SU-DHL-6 (cell line): ENCODE results near the gene PMF1.

Source experiments
- H2AFZ ChIP-seq: fragments of 200-600 bp; sonication (generic); 2 replicates; pipeline ENCODE4 v1.6.1; 2014; ENCODE audit warnings: low read depth, mild to moderate bottlenecking, moderate library complexity, mixed read lengths, antibody characterized with exemption, low read length; ENCODE audit not compliant: severe bottlenecking
- H3F3A ChIP-seq: fragments of 200-600 bp; shearing (Covaris generic); 2 replicates; pipeline ENCODE4 v1.6.0; 2016; ENCODE audit warnings: antibody characterized with exemption, mild to moderate bottlenecking; ENCODE audit not compliant: insufficient read depth
- H3K27ac ChIP-seq: fragments of 200-600 bp; sonication (generic); 2 replicates; pipeline ENCODE4 v1.5.1; 2016; ENCODE audit warnings: low read depth, mild to moderate bottlenecking, low read length, moderate library complexity, mixed read lengths
- H3K27me3 ChIP-seq: fragments of 200-600 bp; sonication (generic), shearing (Covaris generic); 2 replicates; pipeline ENCODE4 v1.6.0; 2014; ENCODE audit warnings: mild to moderate bottlenecking, low read length
- H3K36me3 ChIP-seq: fragments of 200-600 bp; sonication (generic); 2 replicates; pipeline ENCODE4 v1.6.1; 2014; ENCODE audit warnings: mild to moderate bottlenecking, low read length, mixed read lengths
- H3K4me2 ChIP-seq: fragments of 300-600, 200-600 bp; shearing (Covaris generic), sonication (generic); 2 replicates; pipeline ENCODE4 v1.6.0; 2014; ENCODE audit warnings: low read length, low read depth, mild to moderate bottlenecking; ENCODE audit not compliant: poor library complexity, severe bottlenecking
- H3K4me3 ChIP-seq: fragments of 200-600 bp; sonication (generic); 2 replicates; pipeline ENCODE4 v1.5.1; 2014; ENCODE audit warnings: antibody characterized with exemption, low read length, mild to moderate bottlenecking, mixed read lengths; ENCODE audit not compliant: insufficient read depth, poor library complexity, severe bottlenecking
- H3K79me2 ChIP-seq: fragments of 200-600 bp; sonication (generic); 2 replicates; pipeline ENCODE4 v1.6.1; 2014; ENCODE audit warnings: mild to moderate bottlenecking, low read length, moderate library complexity; ENCODE audit not compliant: insufficient read depth
- H3K9ac ChIP-seq: fragments of 200-600 bp; sonication (generic); 2 replicates; pipeline ENCODE4 v1.7.0; 2014; ENCODE audit warnings: mild to moderate bottlenecking, low read length
- H3K9me2 ChIP-seq: fragments of 200-600 bp; sonication (generic); replicated peaks from 2 replicates; pipeline ENCODE4 v1.6.1; 2014; ENCODE audit warnings: low read length; ENCODE audit not compliant: insufficient read depth
- H3K9me3 ChIP-seq: fragments of 200-600 bp; sonication (generic); 2 replicates; pipeline ENCODE4 v1.6.1; 2014; ENCODE audit warnings: low read length, mixed read lengths; ENCODE audit not compliant: insufficient read depth
- H4K20me1 ChIP-seq: fragments of 200-600 bp; sonication (generic); 2 replicates; pipeline ENCODE4 v1.6.1; 2014; ENCODE audit warnings: low read depth, mild to moderate bottlenecking, antibody characterized with exemption, low read length, moderate library complexity, mixed read lengths
- EZH2phosphoT487 ChIP-seq: fragments of 200-600 bp; sonication (generic), shearing (Covaris generic); conservative IDR thresholded peaks from 2 replicates; pipeline ENCODE4 v1.6.1; 2018; ENCODE audit warnings: mild to moderate bottlenecking, antibody characterized with exemption, low read length, moderate library complexity, mixed read lengths
- TF ChIP-seq, protein P1 (sequence below): fragments of 200-600 bp; sonication (generic); IDR thresholded peaks from one replicate; pipeline ENCODE4 v1.5.1; 2017; ENCODE audit warnings: antibody characterized with exemption, mild to moderate bottlenecking, low read length, moderate library complexity; ENCODE audit not compliant: insufficient read depth, poor library complexity, severe bottlenecking

The PMF1 gene

DNA sequence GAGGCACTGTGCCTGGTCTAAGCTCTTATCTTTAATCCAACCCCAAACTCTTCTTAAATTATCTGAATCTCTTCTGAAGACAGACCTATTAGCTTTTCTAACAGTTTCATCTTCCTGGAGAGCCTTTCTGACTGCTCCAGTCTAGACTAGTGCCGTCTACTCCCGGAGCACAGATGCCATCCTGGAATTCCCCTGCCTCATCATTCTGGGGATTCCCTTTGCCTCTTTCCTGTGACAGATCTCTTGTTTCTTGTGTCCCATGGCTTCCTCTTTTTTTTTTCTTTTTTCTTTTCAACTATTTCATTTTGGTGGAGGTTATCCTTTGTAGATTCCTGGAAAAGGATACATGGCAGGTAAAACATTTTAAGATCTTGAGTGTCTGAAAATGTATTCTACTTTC, 47.7 kb upstream of the PMF1 start:
- Histone ChIP-seq H2AFZ (no peak overlapping the region), H3F3A (peaks cover 21% of the 10 kb centered on the region), H3K79me2 (peaks cover 5% of the 10 kb centered on the region; the same call in 1 of the 2 replicates), H3K4me3 (no peak overlapping the region), H3K9ac (no peak overlapping the region), H3K9me2 (no peaks in the 10 kb centered on the region), H3K27ac (peak overlapping the region; percentile 60; the same call in 1 of the 2 replicates), H4K20me1 (no peaks in the 10 kb centered on the region), H3K27me3 (no peaks in the 10 kb centered on the region), H3K9me3 (no peaks in the 10 kb centered on the region), H3K36me3 (peaks cover 42% of the 10 kb centered on the region), H3K4me2 (no peak overlapping the region)
- no peak for TF ChIP-seq EZH2phosphoT487
- TF ChIP-seq, protein P1, sequence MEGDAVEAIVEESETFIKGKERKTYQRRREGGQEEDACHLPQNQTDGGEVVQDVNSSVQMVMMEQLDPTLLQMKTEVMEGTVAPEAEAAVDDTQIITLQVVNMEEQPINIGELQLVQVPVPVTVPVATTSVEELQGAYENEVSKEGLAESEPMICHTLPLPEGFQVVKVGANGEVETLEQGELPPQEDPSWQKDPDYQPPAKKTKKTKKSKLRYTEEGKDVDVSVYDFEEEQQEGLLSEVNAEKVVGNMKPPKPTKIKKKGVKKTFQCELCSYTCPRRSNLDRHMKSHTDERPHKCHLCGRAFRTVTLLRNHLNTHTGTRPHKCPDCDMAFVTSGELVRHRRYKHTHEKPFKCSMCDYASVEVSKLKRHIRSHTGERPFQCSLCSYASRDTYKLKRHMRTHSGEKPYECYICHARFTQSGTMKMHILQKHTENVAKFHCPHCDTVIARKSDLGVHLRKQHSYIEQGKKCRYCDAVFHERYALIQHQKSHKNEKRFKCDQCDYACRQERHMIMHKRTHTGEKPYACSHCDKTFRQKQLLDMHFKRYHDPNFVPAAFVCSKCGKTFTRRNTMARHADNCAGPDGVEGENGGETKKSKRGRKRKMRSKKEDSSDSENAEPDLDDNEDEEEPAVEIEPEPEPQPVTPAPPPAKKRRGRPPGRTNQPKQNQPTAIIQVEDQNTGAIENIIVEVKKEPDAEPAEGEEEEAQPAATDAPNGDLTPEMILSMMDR: no peak

DNA sequence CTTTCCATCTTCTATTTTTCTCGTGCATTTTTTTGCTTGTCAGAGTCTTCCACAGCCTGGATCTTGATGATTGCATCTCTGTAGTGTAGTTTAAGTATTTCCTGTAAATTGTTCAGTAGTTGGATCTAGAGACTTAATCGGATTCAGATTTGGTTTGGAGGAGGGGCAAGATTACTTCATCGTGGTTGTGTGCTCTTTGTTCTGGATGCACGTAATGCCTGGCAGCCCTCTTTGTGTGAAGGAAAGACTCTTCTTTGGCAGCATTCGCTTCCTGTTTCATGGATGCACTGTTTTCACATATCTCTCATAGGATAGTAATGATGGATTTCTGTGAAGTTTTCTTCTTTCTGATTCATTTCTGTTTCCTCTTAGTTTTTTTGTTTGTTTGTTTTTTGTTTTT, 45.3 kb upstream of the PMF1 start:
- H3K36me3 ChIP-seq: peaks cover 39% of the 10 kb centered on the region
- no peaks in the 10 kb centered on the region for H3K9me3 ChIP-seq
- no peak overlapping the region for H3K27ac ChIP-seq
- 0 out of 2 replicates have a peak, but pooled peaks cover 4% of the 10 kb centered on the region for H4K20me1 ChIP-seq
- TF ChIP-seq, protein P1: no peak
- TF ChIP-seq EZH2phosphoT487: no peak
- no peaks in the 10 kb centered on the region; the same call in 1 of the 2 replicates for H3K79me2 ChIP-seq
- H3K4me2 ChIP-seq: no peak overlapping the region
- no peaks in the 10 kb centered on the region for H3K9me2 ChIP-seq
- H2AFZ ChIP-seq: no peak overlapping the region
- peaks cover 21% of the 10 kb centered on the region for H3F3A ChIP-seq
- H3K9ac ChIP-seq: no peak overlapping the region
- H3K27me3 ChIP-seq: no peaks in the 10 kb centered on the region
- no peak overlapping the region for H3K4me3 ChIP-seq

DNA sequence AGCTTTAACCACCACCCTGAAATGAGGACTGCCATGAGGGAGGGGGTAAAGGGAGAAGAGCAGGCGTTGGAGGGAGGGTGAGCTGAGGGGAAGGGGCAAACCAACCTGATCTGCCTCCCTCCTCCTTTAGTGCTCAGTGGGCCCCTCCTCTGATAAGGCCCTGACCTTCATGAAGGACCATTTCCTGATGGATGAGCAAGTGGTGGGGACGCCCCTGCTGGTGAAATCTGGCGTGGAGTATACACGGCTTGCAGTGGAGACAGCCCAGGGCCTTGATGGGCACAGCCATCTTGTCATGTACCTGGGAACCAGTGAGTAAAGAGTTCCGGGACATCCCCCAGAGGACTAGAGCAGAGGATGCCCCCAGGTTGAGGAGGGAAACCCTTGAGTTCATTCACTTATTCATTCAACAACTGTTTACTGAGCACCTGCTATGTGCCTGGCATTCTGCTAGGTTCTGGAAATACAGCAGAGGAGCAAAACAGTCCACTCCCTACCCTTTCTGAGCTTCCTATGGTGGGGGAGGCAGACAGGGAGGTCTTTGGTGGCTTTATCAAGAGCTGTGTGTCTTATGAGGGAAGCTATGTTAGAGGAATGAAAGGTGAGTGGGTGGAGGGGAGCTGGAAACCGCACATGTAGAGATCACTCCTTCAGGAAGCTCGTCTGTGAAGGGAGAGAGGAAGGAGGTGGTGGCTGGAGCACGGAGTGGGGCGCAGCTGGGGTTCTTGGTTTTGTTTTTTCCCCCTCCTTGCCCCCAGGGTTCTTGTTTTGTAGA, 39.9 kb upstream of the PMF1 start:
- H3K4me2 ChIP-seq: no peak overlapping the region
- H4K20me1 ChIP-seq: 0 out of 2 replicates have a peak, but pooled peaks cover 4% of the 10 kb centered on the region
- TF ChIP-seq, protein P1: no peak
- TF ChIP-seq EZH2phosphoT487: no peak
- H3K36me3 ChIP-seq: peaks cover 13% of the 10 kb centered on the region
- no peaks in the 10 kb centered on the region for H3K9me2 ChIP-seq
- no peak overlapping the region for H2AFZ ChIP-seq
- no peaks in the 10 kb centered on the region for H3K9me3 ChIP-seq
- no peaks in the 10 kb centered on the region for H3K27me3 ChIP-seq
- no peak overlapping the region for H3K27ac ChIP-seq
- no peak overlapping the region for H3K9ac ChIP-seq
- no peaks in the 10 kb centered on the region for H3F3A ChIP-seq
- H3K4me3 ChIP-seq: no peak overlapping the region
- no peaks in the 10 kb centered on the region for H3K79me2 ChIP-seq
